Epithelial cell of umbilical artery (primary cell): ENCODE measurements around the gene COX7A2L. TPM values are rescaled to one million over a fixed set of nuclear protein-coding genes. Genes with fewer than 3 reads are reported as not detected.

ENCODE experiments used
- total RNA-seq: library from RNA; depleted of rRNA; stranded (reverse); fragments of >200 nt; gene quantifications from 2 replicates; pipeline ENCODE4 v1.2.3, GENCODE V29; 2014

The COX7A2L gene, protein sequence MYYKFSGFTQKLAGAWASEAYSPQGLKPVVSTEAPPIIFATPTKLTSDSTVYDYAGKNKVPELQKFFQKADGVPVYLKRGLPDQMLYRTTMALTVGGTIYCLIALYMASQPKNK
- 190 and 233 TPM in 2 replicates for total RNA-seq

DNA sequence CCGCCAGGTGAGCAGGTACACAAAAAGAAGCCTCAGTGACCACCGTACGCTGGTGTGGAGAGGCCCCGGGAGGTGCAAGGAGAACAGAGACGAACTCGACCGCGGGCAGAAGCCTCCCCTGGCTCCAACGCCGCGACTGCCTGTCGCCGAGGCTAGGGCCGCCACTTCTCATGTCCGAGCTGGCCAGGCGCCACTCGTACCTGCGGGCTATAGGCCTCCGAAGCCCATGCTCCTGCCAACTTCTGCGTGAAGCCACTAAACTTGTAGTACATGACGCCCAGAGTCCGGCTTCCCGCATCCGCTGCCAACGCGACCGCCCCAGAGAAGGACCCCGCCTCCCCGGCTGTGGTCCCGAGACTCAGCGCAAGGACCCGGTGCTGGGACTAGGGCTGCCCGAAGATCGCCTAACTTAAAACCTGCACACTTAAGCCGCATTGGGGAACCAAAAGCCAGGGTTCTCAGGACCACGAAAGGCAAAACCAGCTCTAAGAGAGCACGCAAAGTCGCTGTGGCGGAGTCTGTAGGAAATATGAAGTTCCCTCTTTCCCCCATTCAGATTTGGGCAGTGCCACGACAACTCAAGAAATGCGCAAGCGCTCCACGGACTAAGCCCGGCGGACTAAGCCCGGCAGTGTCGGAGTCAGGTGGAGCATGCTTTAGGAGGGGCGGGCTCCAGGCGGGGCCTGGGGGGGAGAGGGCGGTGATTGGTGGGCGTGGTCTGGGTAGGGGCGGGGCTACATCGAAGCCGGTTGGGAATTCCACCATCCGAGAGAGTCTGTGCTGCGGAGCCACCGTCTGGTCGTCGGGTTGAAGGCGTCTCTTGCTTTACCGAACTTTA, at the start of gene COX7A2L:
Gene COX7A2L, minus strand, starts transcription at position 328 of the 838 bp plus-strand sequence. Its CDS starts 56 bp downstream, at position 272.

Other genes with a start within 250 kb of the COX7A2L start
- gene EML4, start 191.9 kb downstream of the COX7A2L start, total RNA-seq = 24.4 and 27.5 TPM in 2 replicates
- gene KCNG3, start 132.8 kb upstream of the COX7A2L start, total RNA-seq = under 0.01 TPM in 1 of 2 replicates, not detected in the other
- 21.1 and 27.5 TPM in 2 replicates for gene MTA3, start 207.4 kb upstream of the COX7A2L start, total RNA-seq